ENCODE measurements around the gene SLC2A11.

GRCh38 chr22:23831781-23832180 lies 25.9 kb upstream of the SLC2A11 start:
- TF ChIP-seq POLR2AphosphoS5 (IDR thresholded peaks at IDR 0.05; ENCODE audit: control insufficient read depth, insufficient read depth, low read depth, low read length) (no peak), PCBP2 (IDR thresholded peaks at IDR 0.05; ENCODE audit: low read depth, low read length, poor library complexity, severe bottlenecking) (no peak), EP300 (IDR thresholded peaks at IDR 0.05; ENCODE audit: low read length) (no peak), ETV6 (IDR thresholded peaks at IDR 0.05; ENCODE audit: borderline replicate concordance in 1 of 2, low read depth in 2 of 2, low read length in 1 of 2) (no peak), ETV6 (CRISPR knock-in tag; IDR thresholded peaks at IDR 0.05; ENCODE audit: borderline replicate concordance) (no peak)
